Choroid plexus epithelial cell (primary cell): ENCODE results near the gene PPAN.

Source experiments
- DNase-seq: peaks from one replicate; pipeline ENCODE4 v3.0.0-alpha.2; 2010; ENCODE audit warnings: low read depth
- H3K4me3 ChIP-seq: 2 replicates; pipeline ENCODE4 v1.5.1; 2011; ENCODE audit warnings: low read depth, mild to moderate bottlenecking, control low read depth, low read length, moderate library complexity
- TF ChIP-seq, protein P1 (sequence below): conservative IDR thresholded peaks from 2 replicates; pipeline ENCODE4 v1.5.1; 2011; ENCODE audit warnings: low read depth, mild to moderate bottlenecking, control low read depth, inconsistent platforms, low read length, moderate library complexity

Gene PPAN

DNA sequence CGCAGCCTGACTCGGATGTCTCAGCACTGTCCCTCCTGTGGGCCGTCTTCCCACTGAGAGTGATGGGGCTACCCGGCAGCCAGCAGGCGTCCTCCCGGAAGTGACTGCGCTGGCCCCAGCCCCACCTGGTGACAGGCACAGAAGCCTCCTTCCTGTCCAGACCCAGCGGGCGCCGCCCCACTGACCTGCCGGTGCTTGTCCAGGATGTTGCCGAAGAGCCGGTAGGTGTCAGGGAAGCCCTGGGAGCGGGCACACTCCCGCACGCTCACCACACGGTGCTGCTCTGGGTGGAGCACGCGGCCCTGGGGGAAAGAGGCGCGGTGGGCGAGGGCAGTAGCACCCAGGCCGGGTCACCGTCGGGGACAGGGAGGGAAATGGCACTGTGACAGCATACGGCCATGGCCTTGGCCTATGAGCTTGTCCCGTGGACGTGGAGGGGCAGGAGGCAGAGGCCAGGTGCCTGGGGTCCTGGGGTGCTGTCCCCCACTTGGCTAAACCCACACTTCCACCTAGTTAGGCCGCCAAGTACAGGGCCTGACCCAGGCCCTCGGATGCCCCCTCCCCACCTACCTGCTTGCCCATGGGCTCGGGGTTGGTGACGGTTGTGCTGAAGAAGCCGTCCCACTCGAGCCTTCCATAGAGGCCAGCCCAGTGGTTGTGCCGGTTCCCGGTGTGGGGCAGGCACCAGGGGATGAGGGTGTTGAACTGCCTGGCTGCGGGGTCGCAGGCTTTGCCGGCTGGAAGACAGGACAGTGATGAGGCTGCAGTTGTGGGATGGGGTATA lies 29.6 kb downstream of the PPAN start:
- no peak for DNase-seq
- H3K4me3 ChIP-seq: no peak overlapping the region
- TF ChIP-seq, protein P1, sequence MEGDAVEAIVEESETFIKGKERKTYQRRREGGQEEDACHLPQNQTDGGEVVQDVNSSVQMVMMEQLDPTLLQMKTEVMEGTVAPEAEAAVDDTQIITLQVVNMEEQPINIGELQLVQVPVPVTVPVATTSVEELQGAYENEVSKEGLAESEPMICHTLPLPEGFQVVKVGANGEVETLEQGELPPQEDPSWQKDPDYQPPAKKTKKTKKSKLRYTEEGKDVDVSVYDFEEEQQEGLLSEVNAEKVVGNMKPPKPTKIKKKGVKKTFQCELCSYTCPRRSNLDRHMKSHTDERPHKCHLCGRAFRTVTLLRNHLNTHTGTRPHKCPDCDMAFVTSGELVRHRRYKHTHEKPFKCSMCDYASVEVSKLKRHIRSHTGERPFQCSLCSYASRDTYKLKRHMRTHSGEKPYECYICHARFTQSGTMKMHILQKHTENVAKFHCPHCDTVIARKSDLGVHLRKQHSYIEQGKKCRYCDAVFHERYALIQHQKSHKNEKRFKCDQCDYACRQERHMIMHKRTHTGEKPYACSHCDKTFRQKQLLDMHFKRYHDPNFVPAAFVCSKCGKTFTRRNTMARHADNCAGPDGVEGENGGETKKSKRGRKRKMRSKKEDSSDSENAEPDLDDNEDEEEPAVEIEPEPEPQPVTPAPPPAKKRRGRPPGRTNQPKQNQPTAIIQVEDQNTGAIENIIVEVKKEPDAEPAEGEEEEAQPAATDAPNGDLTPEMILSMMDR: no peak

DNA sequence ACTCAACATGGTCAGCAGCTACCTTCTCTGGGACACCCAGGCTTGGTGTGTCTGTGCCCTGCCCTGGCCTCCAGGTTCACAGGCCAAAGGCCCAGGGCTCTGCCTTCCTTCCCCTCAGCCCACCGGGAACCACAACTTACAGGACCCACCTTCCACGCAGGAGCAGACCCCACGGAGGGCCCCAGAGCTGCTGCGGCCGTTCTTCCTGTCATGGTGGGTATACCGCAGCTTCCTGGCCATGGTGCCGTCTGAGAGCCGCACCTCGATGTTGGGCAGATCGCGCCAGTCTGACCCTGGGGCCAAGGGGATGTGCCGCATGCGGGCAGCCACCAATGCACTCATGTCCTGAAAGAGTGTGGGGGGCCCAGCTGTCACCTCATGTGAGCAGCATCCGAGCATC lies 30.8 kb downstream of the PPAN start:
- TF ChIP-seq, protein P1: no peak
- DNase-seq: no peak
- no peak overlapping the region for H3K4me3 ChIP-seq

DNA sequence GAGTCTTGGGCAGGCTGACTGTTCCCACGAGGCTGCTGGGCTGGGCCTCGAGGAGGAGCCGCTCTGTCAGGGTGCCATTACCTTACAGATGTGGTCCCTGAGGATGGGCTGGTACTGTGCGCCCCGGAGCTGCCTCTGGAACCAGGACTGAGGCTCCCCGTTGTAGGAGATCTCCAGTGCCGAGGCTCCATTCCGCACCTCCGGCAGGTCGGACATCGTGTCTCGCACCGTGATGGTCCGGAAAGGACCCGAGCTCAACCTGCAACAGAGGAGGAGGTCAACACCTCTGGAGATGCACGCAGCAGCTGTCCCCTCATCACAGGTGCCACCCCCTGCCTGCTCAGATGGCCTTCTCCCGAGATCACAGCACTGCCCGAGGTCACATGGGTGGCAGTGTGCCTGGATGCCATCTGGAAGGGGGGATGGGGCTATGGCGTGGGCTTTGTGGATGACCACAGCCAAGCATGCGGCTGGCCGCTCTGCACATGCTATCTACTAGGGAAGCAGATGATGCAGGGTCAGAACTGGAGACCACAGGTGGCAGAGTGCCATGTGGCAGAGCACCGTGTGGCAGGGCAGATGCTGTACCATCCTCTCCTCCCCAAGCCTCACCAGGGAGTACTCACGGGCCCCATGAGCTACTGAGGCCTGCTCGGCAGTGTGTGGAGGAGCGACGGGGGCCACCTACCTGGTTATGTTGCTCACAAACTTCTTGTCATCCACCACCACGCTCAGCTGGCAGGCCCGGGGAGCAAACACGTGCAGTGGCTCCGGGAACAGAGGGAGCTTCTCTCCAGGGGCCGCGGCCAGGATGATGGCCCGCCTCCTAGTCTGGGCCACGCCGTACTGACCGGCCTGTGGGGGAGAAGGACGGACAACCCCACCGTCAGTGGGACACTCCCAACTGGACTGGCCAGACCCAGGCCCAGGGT lies 31.9 kb downstream of the PPAN start:
- H3K4me3 ChIP-seq: no peak overlapping the region
- DNase-seq: no peak
- TF ChIP-seq, protein P1: no peak

DNA sequence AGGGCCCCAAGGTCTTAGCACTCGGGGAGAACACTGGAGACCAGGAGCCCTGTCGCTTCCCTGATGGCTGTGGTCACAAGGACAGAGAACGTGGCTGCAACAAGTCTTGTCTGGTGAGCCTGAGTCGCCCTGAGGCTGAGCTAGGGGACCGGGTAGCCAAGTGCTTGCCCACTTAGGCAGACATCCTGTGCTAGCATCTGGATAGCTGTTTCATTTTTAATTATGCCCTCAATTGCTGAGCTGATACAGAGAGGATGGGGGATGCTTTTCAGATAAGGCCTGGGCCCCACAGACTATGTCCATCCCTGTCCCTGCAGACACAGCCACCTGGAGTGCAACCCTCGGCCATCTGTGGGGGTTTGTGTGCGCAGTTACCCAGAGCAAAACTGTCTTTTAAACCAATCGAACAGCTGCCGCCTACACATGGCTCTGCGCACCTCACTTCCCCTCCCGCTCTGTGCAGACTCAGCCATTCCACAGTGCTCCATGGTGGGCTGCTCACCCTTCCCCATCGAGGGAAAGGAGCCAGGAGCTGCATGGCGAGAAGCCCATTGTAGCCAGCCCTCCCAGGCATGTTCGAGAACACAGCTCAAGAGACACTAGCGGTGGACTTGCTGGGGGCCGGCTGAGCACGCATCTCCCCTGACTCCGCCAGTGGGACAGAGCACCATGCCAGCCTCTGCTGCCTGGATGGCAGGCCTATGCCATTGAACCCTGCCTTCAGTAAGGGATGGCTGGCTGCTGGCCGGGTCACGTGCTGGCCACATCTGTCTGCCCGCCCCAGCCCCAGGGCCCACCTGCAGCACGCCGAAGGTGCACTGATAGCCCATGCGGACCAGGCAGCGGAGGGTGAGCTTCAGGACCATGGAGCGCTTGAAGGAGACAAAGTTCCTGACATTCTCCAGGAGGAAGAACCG lies 33.0 kb downstream of the PPAN start:
- H3K4me3 ChIP-seq: no peak overlapping the region
- no peak for DNase-seq
- TF ChIP-seq, protein P1: no peak

GRCh38 chr19:10139952-10140351 lies 33.8 kb downstream of the PPAN start:
- H3K4me3 ChIP-seq: no peak overlapping the region
- TF ChIP-seq, protein P1: no peak

DNA sequence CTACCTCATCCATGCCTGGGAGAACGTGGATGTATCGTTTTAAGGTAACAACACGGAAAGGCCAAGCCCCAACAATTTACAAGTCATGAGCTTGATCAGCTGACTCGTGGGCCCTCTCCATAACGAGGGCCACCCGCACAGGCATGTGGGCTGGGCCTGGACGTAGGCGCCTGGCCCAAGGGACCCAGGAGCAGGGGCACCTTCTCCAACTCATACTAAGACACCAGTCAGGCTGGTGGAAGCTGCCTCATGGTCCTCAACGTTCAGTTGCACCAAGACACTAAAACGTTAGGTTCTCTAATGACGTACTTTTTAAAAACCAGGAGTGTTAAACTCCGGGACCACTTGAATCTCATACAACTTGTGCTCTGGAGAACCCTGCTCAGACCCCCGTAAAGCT lies 35.3 kb downstream of the PPAN start:
- TF ChIP-seq, protein P1: no peak
- H3K4me3 ChIP-seq: no peak overlapping the region
- no peak for DNase-seq

More at GRCh38 chr19:10139952-10140351, 33.8 kb downstream of the PPAN start:
- no peak for DNase-seq
